Cardiac muscle cell (in vitro differentiated cells and primary cell): Measurements from ENCODE around the gene PPP3R1. TPM values are rescaled to one million over a fixed set of nuclear protein-coding genes. Genes with fewer than 3 reads are reported as not detected.

Experiments
- DNase-seq, 2 donors: peaks; one replicate each; pipeline versions ENCODE4 v3.0.0 to v3.0.0-alpha.2; 2010 to 2017; ENCODE audit warnings: low read depth in 1 of 2, low spot score in 1 of 2
- H3K27ac ChIP-seq: fragments of 200-600 bp; sonication (generic); 2 replicates; pipeline ENCODE4 v1.5.1; 2016
- H3K27me3 ChIP-seq: fragments of 200-600 bp; sonication (generic); 2 replicates; pipeline ENCODE4 v1.6.0; 2016; ENCODE audit warnings: control low read depth
- H3K36me3 ChIP-seq: fragments of 200-600 bp; sonication (generic); 2 replicates; pipeline ENCODE4 v1.5.1; 2016; ENCODE audit warnings: control low read depth
- H3K4me1 ChIP-seq: fragments of 200-600 bp; sonication (generic); 2 replicates; pipeline ENCODE4 v1.8.1; 2017; ENCODE audit warnings: low read depth, mild to moderate bottlenecking, mixed run types
- H3K4me3 ChIP-seq: fragments of 200-600 bp; sonication (generic); 2 replicates; pipeline ENCODE4 v1.5.1; 2016; ENCODE audit warnings: mild to moderate bottlenecking
- H3K9me3 ChIP-seq: fragments of 200-600 bp; sonication (generic); 2 replicates; pipeline ENCODE4 v1.5.1; 2017; ENCODE audit warnings: low read depth, mild to moderate bottlenecking, control low read depth
- polyA plus RNA-seq: library from polyadenylated mRNA; unstranded; fragments of >200 nt; fragmentation: Nextera tagmentation; extraction: Ambion mirVana; gene quantifications from 2 replicates; pipeline ENCODE4 v1.2.1, GENCODE V29; 2016
- total RNA-seq: library from RNA; depleted of rRNA; stranded (reverse); fragments of >200 nt; gene quantifications from 2 replicates; pipeline ENCODE4 v1.2.3, GENCODE V29; 2016
- TF ChIP-seq, protein P1 (sequence below): IDR thresholded peaks from 2 replicates; pipeline ENCODE4 v1.5.1; 2012; ENCODE audit warnings: low read depth, mild to moderate bottlenecking, low read length

PPP3R1 gene
- total and polyA plus RNA-seq, 2 experiments from 2014 or later = 2.3 to 17.0 TPM

DNA sequence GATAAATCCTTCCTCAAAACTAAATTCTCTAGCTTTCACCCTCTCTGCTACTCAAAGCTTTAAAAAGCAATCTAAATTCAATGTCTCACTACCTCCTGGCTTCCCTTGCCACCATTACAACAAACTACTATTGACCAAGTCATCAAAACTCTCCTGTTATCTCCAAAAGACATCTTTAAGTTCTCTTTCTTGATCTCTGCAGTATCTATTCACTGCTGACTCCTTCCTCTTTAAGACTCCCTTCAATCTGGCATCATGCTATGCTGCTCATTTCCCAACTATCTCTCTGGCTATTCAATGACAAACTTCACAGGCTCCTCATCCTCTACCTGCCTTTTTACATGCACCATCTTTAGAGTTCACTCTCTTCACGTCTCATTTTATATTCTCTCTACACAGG, 5.9 kb downstream of the PPP3R1 start:
- TF ChIP-seq, protein P1, sequence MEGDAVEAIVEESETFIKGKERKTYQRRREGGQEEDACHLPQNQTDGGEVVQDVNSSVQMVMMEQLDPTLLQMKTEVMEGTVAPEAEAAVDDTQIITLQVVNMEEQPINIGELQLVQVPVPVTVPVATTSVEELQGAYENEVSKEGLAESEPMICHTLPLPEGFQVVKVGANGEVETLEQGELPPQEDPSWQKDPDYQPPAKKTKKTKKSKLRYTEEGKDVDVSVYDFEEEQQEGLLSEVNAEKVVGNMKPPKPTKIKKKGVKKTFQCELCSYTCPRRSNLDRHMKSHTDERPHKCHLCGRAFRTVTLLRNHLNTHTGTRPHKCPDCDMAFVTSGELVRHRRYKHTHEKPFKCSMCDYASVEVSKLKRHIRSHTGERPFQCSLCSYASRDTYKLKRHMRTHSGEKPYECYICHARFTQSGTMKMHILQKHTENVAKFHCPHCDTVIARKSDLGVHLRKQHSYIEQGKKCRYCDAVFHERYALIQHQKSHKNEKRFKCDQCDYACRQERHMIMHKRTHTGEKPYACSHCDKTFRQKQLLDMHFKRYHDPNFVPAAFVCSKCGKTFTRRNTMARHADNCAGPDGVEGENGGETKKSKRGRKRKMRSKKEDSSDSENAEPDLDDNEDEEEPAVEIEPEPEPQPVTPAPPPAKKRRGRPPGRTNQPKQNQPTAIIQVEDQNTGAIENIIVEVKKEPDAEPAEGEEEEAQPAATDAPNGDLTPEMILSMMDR = no peak
- Histone ChIP-seq H3K36me3 (no peaks in the 10 kb centered on the region), H3K27me3 (no peaks in the 10 kb centered on the region), H3K9me3 (no peaks in the 10 kb centered on the region), H3K27ac (no peak overlapping the region), H3K4me1 (peaks cover 21% of the 10 kb centered on the region), H3K4me3 (no peak overlapping the region)
- DNase-seq = no peak

DNA sequence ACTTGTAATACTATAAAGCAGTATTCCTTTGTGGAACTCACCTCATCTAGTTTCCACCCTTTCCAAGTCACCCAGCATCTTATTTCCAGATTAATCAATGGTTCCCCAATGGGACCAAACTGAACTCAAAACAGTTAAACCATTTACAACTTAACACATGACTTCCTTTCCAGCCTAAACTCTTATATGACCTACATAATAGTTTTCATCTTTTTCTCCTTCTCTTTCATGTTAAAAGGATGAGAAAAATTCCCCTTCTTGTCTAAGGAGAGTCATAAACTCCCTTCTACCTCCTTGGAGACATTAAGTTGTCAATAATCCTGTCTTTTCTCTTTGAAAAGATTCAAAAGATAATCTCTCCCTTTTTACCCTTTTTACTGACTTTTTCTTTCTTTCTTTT, 6.7 kb downstream of the PPP3R1 start:
- H3K27ac ChIP-seq = no peak overlapping the region
- H3K4me1 ChIP-seq = peaks cover 21% of the 10 kb centered on the region
- H3K36me3 ChIP-seq = no peaks in the 10 kb centered on the region
- H3K4me3 ChIP-seq = no peak overlapping the region
- no peaks in the 10 kb centered on the region for H3K9me3 ChIP-seq
- no peak for DNase-seq
- TF ChIP-seq, protein P1 = no peak
- H3K27me3 ChIP-seq = no peaks in the 10 kb centered on the region

- H3K9me3 ChIP-seq = no peaks in the 10 kb centered on the region
- H3K4me3 ChIP-seq = no peak overlapping the region
- H3K27ac ChIP-seq = no peak overlapping the region
- H3K36me3 ChIP-seq = no peaks in the 10 kb centered on the region
- no peak for DNase-seq
- peaks cover 15% of the 10 kb centered on the region for H3K4me1 ChIP-seq
- H3K27me3 ChIP-seq = no peaks in the 10 kb centered on the region
- TF ChIP-seq, protein P1 = no peak
Measured at GRCh38 chr2:68245066-68245465, 7.3 kb downstream of the PPP3R1 start.

- peak in 1 of 2 donors; percentile 24 for DNase-seq
- Histone ChIP-seq H3K9me3 (no peaks in the 10 kb centered on the region), H3K27me3 (no peaks in the 10 kb centered on the region), H3K4me3 (no peak overlapping the region), H3K4me1 (peaks cover 10% of the 10 kb centered on the region), H3K36me3 (no peaks in the 10 kb centered on the region), H3K27ac (peak overlapping the region; percentile 12)
- TF ChIP-seq, protein P1 = peak; percentile 28
Measured at GRCh38 chr2:68244456-68244855, 7.9 kb downstream of the PPP3R1 start.

DNA sequence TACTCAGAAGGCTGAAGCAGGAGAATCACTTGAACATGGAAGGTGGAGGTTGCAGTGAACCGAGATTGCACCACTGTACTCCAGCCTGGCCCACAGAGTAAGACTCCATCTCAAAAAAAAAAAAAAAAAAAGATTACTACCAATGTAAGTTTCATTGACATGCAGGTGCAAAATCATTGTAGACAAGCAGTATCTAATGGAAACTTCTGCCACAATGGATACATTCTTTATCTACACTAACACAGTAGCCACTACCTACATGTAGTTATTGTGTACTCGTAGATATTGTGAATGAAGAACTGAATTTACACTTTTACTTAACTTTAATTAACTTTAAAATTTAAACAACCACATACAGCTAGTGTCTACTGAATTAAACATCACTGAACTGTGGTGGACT, 10.6 kb downstream of the PPP3R1 start:
- Histone ChIP-seq H3K4me3 (no peak overlapping the region), H3K9me3 (no peaks in the 10 kb centered on the region), H3K27me3 (no peaks in the 10 kb centered on the region), H3K27ac (no peak overlapping the region), H3K4me1 (peaks cover 28% of the 10 kb centered on the region), H3K36me3 (no peaks in the 10 kb centered on the region)
- DNase-seq = no peak
- TF ChIP-seq, protein P1 = no peak

DNA sequence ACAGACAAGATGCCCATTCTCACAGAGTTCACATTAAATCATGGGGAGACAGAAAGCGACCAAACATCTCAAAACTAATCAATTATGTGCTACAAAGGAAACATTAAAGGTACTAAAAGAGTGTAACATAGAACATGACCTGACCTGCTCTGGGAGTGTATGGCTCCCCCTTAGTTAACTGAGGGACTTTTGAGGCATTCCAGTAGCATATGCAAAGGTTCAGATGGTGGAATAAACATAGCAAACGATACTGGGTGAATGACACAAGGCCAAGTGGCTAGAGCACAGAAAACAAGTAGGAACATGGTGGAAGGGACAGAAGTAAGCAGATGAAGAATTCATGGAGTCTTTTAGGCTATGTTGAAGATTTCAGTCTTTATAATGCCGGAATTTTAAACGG, 11.9 kb downstream of the PPP3R1 start:
- Histone ChIP-seq H3K27ac (peak overlapping the region; percentile 7), H3K9me3 (no peaks in the 10 kb centered on the region), H3K27me3 (no peaks in the 10 kb centered on the region), H3K4me1 (peaks cover 29% of the 10 kb centered on the region), H3K4me3 (no peak overlapping the region), H3K36me3 (no peaks in the 10 kb centered on the region)
- no peak for DNase-seq
- TF ChIP-seq, protein P1 = no peak
